H9 (cell line): Measurements from ENCODE around the gene CLDN16. TPM values are rescaled to one million over a fixed set of nuclear protein-coding genes. Genes with fewer than 3 reads are reported as not detected.

ENCODE experiments used
- DNase-seq: peaks from one replicate; pipeline ENCODE4 v3.0.0-alpha.2; 2017
- H2AFZ ChIP-seq: one replicate; pipeline ENCODE4 v1.6.1; 2013; ENCODE audit warnings: mild to moderate bottlenecking, low read length, control low read depth, moderate library complexity
- H2AK5ac ChIP-seq: 2 replicates; pipeline ENCODE4 v1.6.1; 2013; ENCODE audit warnings: low read length, control low read depth, mixed read lengths; ENCODE audit not compliant: insufficient read length
- H2BK120ac ChIP-seq: one replicate; pipeline ENCODE4 v1.6.1; 2013; ENCODE audit warnings: low read depth, mild to moderate bottlenecking, low read length, control low read depth, inconsistent platforms; ENCODE audit not compliant: poor library complexity, severe bottlenecking
- H2BK12ac ChIP-seq: 2 replicates; pipeline ENCODE4 v1.6.1; 2013; ENCODE audit warnings: low read length, control low read depth, mixed read lengths, low read depth; ENCODE audit not compliant: insufficient read length
- H2BK15ac ChIP-seq: 2 replicates; pipeline ENCODE4 v1.6.1; 2013; ENCODE audit warnings: low read depth, low read length, control low read depth
- H2BK20ac ChIP-seq: one replicate; pipeline ENCODE4 v1.6.1; 2013; ENCODE audit warnings: low read depth, mild to moderate bottlenecking, low read length, control low read depth, inconsistent platforms; ENCODE audit not compliant: poor library complexity, severe bottlenecking
- H2BK5ac ChIP-seq: 2 replicates; pipeline ENCODE4 v1.6.1; 2013; ENCODE audit warnings: low read length, control low read depth, mixed read lengths; ENCODE audit not compliant: insufficient read length
- H3K14ac ChIP-seq: 2 replicates; pipeline ENCODE4 v1.6.1; 2013; ENCODE audit warnings: low read length, control low read depth; ENCODE audit not compliant: insufficient read depth
- H3K18ac ChIP-seq: 2 replicates; pipeline ENCODE4 v1.6.1; 2013; ENCODE audit warnings: low read depth, mild to moderate bottlenecking, mixed read lengths, low read length, control low read depth; ENCODE audit not compliant: insufficient read length
- H3K23ac ChIP-seq: 2 replicates; pipeline ENCODE4 v1.6.1; 2013; ENCODE audit warnings: low read length, control low read depth, mixed read lengths, low read depth; ENCODE audit not compliant: insufficient read length
- H3K23me2 ChIP-seq: 2 replicates; pipeline ENCODE4 v1.6.1; 2013; ENCODE audit warnings: low read depth, mild to moderate bottlenecking, mixed read lengths, low read length, control low read depth; ENCODE audit not compliant: insufficient read length, poor library complexity, severe bottlenecking
- H3K27ac ChIP-seq: 2 replicates; pipeline ENCODE4 v1.5.1; 2013; ENCODE audit warnings: low read length, control low read depth, mixed read lengths, low read depth; ENCODE audit not compliant: insufficient read length
- H3K27me3 ChIP-seq: 2 replicates; pipeline ENCODE4 v1.6.1; 2013; ENCODE audit warnings: low read length, control low read depth, inconsistent platforms; ENCODE audit not compliant: insufficient read depth
- H3K4ac ChIP-seq: 2 replicates; pipeline ENCODE4 v1.6.1; 2013; ENCODE audit warnings: low read depth, mild to moderate bottlenecking, control low read depth, inconsistent platforms, low read length, moderate library complexity
- H3K4me1 ChIP-seq: 2 replicates; pipeline ENCODE4 v1.6.1; 2013; ENCODE audit warnings: low read length, control low read depth, inconsistent platforms; ENCODE audit not compliant: insufficient read depth
- H3K4me2 ChIP-seq: 2 replicates; pipeline ENCODE4 v1.6.1; 2013; ENCODE audit warnings: low read length, control low read depth, mixed read lengths; ENCODE audit not compliant: insufficient read length, insufficient read depth
- H3K56ac ChIP-seq: 2 replicates; pipeline ENCODE4 v1.6.1; 2013; ENCODE audit warnings: low read depth, mild to moderate bottlenecking, mixed read lengths, low read length, control low read depth; ENCODE audit not compliant: insufficient read length
- H3K79me1 ChIP-seq: 2 replicates; pipeline ENCODE4 v1.6.1; 2013; ENCODE audit warnings: low read depth, mild to moderate bottlenecking, moderate library complexity, low read length, control low read depth, inconsistent platforms; ENCODE audit not compliant: insufficient read depth, poor library complexity, severe bottlenecking
- H3K79me2 ChIP-seq: 2 replicates; pipeline ENCODE4 v1.6.1; 2013; ENCODE audit warnings: low read length, control low read depth, inconsistent platforms; ENCODE audit not compliant: insufficient read depth
- H3K9ac ChIP-seq: 2 replicates; pipeline ENCODE4 v1.6.1; 2013; ENCODE audit warnings: low read length, control low read depth, mixed read lengths; ENCODE audit not compliant: insufficient read length; ENCODE audit errors: extremely low read depth
- H3K9me3 ChIP-seq: one replicate; pipeline ENCODE4 v1.6.1; 2013; ENCODE audit warnings: low read depth, low read length, inconsistent platforms; ENCODE audit not compliant: control insufficient read depth
- H3T11ph ChIP-seq: one replicate; pipeline ENCODE4 v1.6.1; 2013; ENCODE audit warnings: mild to moderate bottlenecking, low read length, control low read depth, inconsistent platforms
- H4K20me1 ChIP-seq: one replicate; pipeline ENCODE4 v1.6.1; 2013; ENCODE audit not compliant: control insufficient read depth, insufficient read length, insufficient read depth
- H4K5ac ChIP-seq: 2 replicates; pipeline ENCODE4 v1.6.1; 2013; ENCODE audit warnings: low read depth, mild to moderate bottlenecking, mixed read lengths, low read length, control low read depth; ENCODE audit not compliant: insufficient read length
- H4K8ac ChIP-seq: replicated peaks from 2 replicates; pipeline ENCODE4 v1.6.1; 2013; ENCODE audit warnings: low read length, control low read depth, mixed read lengths, low read depth; ENCODE audit not compliant: insufficient read length
- H4K91ac ChIP-seq: 2 replicates; pipeline ENCODE4 v1.6.1; 2013; ENCODE audit warnings: low read depth, mild to moderate bottlenecking, moderate library complexity, mixed read lengths, low read length, control low read depth; ENCODE audit not compliant: insufficient read length
- H3K27ac Mint-ChIP-seq, 3 experiments: 2 replicates in 2 of 3; 3 replicates in 1 of 3; pipeline ENCODE4 v1.8.0; 2020 to 2021; ENCODE audit warnings: mixed read lengths in 3 of 3, mild to moderate bottlenecking in 1 of 3, moderate library complexity in 1 of 3
- H3K27me3 Mint-ChIP-seq: 2 replicates; pipeline ENCODE4 v1.8.0; 2021; ENCODE audit warnings: low read depth, mild to moderate bottlenecking, moderate library complexity, mixed read lengths
- H3K36me3 Mint-ChIP-seq, 3 experiments: 2 replicates in 2 of 3; 3 replicates in 1 of 3; pipeline ENCODE4 v1.8.0; 2020 to 2021; ENCODE audit warnings: low read depth in 3 of 3, mixed read lengths in 3 of 3; ENCODE audit not compliant: insufficient read depth in 1 of 3
- H3K4me1 Mint-ChIP-seq, 2 experiments: 2 replicates each; pipeline ENCODE4 v1.8.0; 2020; ENCODE audit warnings: mixed read lengths in 2 of 2
- H3K4me3 Mint-ChIP-seq, 2 experiments: 2 replicates in 1 of 2; 3 replicates in 1 of 2; pipeline ENCODE4 v1.8.0; 2020 to 2021; ENCODE audit warnings: mild to moderate bottlenecking in 2 of 2, mixed read lengths in 2 of 2, moderate library complexity in 1 of 2
- H3K9me3 Mint-ChIP-seq, 2 experiments: 2 replicates in 1 of 2; 3 replicates in 1 of 2; pipeline ENCODE4 v1.8.0; 2020; ENCODE audit warnings: mild to moderate bottlenecking in 2 of 2, mixed read lengths in 2 of 2, moderate library complexity in 1 of 2
- WGBS: extraction: QIAGEN DNeasy Blood & Tissue Kit; methylation state at CpG from one replicate; pipeline ENCODE4 v1.1.7; 2013; ENCODE audit warnings: missing lambda C conversion rate, low lambda C conversion rate, mixed read lengths; ENCODE audit not compliant: insufficient read length; ENCODE audit errors: extremely low coverage; 5-methylcytosine and 5-hydroxymethylcytosine counted together
- total RNA-seq: library from RNA; stranded (reverse); gene quantifications from 2 replicates; pipeline ENCODE4 v1.2.1, GENCODE V29; 2021
- TF ChIP-seq, protein P1 (sequence below): fragments of 200-600 bp; sonication (generic); conservative IDR thresholded peaks from 3 replicates; pipeline ENCODE4 v1.8.0; 2021; ENCODE audit warnings: antibody characterized with exemption, mild to moderate bottlenecking

Gene CLDN16
- total RNA-seq, 1 experiment from 2014 or later, result not detected

DNA sequence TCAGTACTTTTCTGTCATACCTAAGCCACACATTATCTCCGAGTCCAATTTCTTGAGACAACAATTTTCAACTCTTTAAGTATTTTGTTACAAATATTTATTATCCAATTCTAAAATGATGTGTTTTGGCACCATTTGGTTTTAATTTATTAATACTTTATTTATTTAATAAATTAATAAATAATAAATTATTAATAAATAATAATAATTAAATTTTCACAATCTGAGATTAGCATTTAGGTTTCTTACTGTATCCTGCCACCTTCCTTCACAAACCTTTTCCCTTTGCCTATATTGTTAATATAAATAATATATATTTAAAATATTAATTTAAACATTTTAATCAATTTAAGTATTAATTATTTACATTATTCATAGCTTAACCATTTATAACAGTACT is 37.9 kb downstream of the CLDN16 start:
- no peak overlapping the region for H4K8ac ChIP-seq

More for the DNA sequence above, 37.9 kb downstream of the CLDN16 start:
- Histone ChIP-seq H2BK15ac (no peak overlapping the region), H3K18ac (no peak overlapping the region), H4K5ac (no peak overlapping the region), H3K79me2 (no peaks in the 10 kb centered on the region), H3K23me2 (no peaks in the 10 kb centered on the region), H3K14ac (no peak overlapping the region), H3K27ac (no peak overlapping the region), H3K79me1 (no peaks in the 10 kb centered on the region), H4K20me1 (no peaks in the 10 kb centered on the region), H2BK12ac (no peak overlapping the region), H3K9ac (no peak overlapping the region), H3K4me2 (no peak overlapping the region), H3K4me1 (no peaks in the 10 kb centered on the region), H3T11ph (no peak overlapping the region), H2AK5ac (no peak overlapping the region), H2BK120ac (no peak overlapping the region), H4K91ac (no peak overlapping the region), H2BK5ac (no peak overlapping the region), H3K23ac (no peak overlapping the region), H2BK20ac (no peak overlapping the region), H3K27me3 (no peaks in the 10 kb centered on the region), H3K56ac (no peak overlapping the region), H3K4ac (no peak overlapping the region), H2AFZ (no peak overlapping the region), H3K9me3 (no peaks in the 10 kb centered on the region)
- H3K9me3 Mint-ChIP-seq, result no peaks in the 10 kb centered on the region
- H3K27ac Mint-ChIP-seq, result no peak overlapping the region
- H3K4me1 Mint-ChIP-seq, result no peaks in the 10 kb centered on the region
- DNase-seq, result no peak
- no peaks in the 10 kb centered on the region for H3K27me3 Mint-ChIP-seq
- H3K36me3 Mint-ChIP-seq, result no peaks in the 10 kb centered on the region
- TF ChIP-seq, protein P1, sequence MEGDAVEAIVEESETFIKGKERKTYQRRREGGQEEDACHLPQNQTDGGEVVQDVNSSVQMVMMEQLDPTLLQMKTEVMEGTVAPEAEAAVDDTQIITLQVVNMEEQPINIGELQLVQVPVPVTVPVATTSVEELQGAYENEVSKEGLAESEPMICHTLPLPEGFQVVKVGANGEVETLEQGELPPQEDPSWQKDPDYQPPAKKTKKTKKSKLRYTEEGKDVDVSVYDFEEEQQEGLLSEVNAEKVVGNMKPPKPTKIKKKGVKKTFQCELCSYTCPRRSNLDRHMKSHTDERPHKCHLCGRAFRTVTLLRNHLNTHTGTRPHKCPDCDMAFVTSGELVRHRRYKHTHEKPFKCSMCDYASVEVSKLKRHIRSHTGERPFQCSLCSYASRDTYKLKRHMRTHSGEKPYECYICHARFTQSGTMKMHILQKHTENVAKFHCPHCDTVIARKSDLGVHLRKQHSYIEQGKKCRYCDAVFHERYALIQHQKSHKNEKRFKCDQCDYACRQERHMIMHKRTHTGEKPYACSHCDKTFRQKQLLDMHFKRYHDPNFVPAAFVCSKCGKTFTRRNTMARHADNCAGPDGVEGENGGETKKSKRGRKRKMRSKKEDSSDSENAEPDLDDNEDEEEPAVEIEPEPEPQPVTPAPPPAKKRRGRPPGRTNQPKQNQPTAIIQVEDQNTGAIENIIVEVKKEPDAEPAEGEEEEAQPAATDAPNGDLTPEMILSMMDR, result no peak
- WGBS, result no CpG with 5 or more reads among the region's 1 CpG
- H3K4me3 Mint-ChIP-seq, result no peak overlapping the region
